UCSD-AML1 (cell line): ENCODE results near the gene F2RL3.
"Not testable (repeated sequence)": the region's sequence is repeated elsewhere in the genome, so short reads cannot be mapped to it uniquely, and the experiment has no call there.

Source experiments
- DNase-seq: peaks from one replicate; lab custom pipeline; 2025; ENCODE audit not compliant: unreplicated experiment; lab: John Stamatoyannopoulos, UW

F2RL3 gene

DNA sequence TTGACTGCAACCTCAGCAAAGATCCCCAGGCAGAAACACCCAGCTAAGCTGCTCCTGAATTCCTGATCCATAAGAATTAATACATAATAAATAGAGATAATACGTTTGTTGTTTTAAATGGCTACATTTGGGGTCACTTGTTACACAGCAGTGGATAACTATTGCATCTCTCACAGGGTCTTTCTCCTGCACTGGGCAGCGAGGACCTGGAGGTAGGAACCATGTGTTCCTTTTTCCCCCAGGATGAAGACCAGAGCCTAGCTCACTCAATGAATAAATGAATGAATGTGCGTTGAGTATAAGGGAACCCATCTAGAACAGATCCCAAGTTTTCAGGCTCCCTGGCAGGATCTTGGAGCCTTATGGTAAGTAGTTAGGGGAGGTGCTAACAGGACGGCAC lies 30.7 kb downstream of the F2RL3 start:
- DNase-seq = no peak

DNA sequence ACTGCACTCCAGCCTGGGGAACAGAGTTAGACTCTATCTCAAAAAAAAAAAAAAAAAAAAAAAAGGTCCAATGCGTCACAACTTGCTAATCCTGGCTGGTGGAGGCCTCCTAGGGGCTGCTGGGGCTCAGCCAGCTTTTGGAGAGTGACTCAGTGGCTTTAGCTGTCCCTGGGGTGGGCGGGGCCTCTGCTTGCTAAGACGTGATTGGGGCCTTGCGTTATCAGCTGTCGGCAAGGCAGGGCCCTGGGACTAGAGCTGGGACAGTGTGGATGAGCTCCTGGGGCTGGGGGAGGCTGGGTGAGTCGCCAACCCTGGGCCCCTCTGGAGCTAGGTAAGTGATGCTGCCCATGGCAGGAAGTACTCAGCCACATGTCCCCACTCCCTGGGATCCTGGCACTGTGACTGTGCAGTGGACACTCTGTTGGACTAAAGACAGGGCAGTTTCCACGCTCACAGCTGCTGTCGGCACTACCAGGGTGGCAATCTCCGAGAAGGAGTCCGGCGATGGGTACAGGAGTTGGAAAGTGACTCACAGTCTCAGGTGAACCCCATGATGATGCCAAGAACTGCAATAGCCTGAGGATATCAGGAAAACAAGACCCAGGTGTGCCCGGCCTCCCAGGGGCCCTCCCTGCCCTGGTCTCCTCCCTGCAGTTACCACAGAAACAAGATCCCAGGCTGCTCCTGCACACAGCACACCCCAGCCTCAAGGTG lies 32.2 kb downstream of the F2RL3 start:
- no peak for DNase-seq

DNA sequence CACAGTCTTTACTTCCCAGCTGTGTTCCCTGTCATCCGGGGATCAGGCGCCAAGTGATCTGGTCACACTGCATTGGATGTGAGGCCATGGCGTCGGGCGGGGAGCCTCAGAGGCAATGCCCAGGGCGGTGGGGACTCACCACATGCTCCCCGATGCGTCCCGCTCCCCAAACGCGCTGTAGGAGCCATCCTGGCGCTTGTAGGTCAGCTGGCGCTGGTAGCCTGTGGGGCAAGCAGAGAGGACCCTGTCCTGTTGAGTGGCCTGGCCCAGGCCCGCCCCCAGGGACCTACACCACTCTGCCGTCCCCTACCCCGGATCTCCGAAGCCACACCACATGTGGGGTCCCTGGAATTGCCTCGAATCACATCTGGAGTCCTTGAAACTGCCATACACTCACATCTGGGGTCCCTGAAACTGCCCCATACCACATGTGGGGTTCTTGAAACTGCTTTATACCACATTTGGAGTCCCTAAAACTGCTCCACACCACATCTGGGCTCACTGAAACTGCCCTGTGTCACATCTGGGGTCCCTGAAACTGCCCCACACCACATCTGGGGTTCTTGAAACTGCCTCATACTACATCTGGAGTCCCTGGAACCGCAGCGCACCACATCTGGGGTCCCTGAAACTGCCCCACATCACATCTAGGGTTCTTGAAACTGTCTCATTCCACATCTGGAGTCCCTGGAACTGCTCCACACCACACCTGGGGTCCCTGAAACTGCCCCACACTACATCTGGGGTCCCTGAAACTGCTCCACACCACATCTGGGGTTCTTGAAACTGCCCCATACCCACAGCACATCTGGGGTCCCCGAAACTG lies 33.2 kb downstream of the F2RL3 start:
- DNase-seq = no peak

DNA sequence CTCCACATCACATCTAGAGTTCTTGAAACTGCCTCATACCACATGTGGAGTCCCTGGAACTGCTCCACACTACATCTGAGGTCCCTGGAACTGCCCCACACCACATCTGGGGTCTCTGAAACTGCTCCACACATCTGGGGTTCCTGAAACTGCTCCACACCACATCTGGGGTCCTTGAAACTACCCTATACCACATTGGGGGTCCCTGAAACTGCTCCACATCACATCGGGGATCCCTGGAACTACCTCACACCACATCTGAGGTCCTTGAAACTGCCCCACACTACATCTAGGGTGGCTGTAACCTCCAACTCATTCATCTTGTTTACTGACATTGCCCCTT lies 33.8 kb downstream of the F2RL3 start:
- no peak for DNase-seq

DNA sequence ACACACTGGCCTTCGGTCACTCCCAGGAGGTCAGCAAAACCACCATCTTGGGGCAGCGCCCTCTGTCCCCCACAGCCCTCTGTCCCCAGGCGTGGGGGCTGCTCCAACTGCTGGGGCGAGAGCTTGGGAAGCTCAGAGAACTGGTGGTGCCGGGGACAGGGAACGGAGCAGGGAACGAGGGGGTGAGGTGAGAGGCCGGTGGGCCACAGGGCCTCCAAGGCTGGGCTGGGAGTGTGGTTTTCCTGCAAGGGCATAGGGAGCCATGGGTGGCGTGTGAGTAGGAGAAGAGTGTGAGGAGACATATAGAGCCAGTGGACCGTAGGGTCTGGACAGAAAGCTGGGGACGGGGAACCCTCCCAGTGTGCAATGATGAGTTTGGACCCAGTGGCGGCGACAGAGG lies 34.1 kb downstream of the F2RL3 start:
- DNase-seq = no peak

DNA sequence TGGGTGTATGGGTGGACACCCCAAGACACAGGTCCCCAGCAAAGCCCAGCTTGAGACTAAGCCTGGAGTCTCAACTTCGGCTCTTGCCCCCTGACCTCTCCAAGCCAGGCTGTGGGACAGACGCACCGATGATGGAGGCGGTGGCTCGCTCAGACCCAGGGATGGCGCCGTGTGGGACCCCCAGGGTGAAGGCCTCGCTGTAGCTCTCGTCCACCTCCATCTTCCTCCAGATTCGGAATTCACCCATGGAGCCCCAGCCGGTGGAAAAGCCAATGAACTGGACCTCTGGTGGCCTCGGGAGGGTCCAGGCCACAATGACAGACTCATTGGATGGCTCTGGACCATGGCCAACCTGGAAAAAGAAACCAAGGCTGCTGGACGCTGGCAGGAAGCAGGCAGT lies 39.1 kb downstream of the F2RL3 start:
- no peak for DNase-seq

DNA sequence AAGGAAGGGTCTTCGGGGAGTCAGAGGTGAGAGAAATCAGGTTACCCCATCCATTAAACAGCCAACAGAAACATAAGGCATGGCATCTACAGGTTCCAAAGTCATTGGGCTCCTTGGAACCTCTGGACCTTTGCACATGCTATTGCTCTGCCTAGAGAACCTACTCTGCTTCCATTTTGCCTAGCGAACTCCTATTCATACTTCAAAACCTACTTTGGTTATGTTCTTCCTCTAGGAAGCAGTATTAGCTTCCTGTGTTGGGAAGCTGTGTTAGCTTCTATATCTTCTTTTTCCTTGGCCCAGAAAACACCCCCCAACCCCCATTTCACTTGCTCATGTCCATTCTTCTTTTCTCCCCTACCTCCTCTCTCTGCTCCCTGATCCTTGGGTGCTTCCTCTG lies 39.6 kb downstream of the F2RL3 start:
- DNase-seq = no peak

DNA sequence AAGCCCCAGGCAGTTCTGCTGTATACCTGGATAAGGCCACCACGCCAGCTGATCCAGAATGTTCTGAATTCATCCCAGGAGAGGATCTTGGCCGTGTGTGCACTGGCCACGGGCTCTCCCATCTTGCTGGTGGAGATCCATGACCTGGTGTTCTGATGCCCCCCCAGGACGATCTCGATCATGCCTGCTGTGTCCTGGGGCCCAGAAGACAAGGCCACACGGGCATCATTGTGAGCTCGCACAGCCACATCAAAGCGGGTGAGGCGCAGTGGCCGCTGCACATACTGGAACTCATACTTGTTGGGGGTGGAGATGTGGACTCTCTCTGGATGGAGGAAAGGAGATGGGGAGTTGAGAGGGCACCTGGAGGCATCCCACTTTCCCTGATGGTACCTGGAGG lies 40.1 kb downstream of the F2RL3 start:
- no peak for DNase-seq

DNA sequence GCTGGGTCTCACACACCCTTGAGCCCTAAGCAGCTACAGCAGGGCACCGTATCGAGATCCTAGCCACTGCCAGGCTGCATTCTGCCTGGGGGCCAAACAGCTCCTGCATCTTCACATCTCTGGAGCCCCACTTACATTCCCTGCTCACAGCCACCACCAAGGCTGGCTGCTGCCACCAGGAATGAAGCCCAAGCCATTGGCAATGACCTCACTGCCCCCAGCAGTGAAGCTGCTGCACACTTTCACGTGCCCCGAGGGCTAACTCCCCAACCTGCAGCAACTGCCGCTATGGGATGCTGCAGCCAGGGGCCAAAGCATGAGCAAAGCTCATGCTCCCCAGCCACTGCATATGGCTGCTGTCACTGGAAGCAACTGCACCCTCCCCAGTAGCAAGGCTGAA lies 42.0 kb downstream of the F2RL3 start:
- no peak for DNase-seq

DNA sequence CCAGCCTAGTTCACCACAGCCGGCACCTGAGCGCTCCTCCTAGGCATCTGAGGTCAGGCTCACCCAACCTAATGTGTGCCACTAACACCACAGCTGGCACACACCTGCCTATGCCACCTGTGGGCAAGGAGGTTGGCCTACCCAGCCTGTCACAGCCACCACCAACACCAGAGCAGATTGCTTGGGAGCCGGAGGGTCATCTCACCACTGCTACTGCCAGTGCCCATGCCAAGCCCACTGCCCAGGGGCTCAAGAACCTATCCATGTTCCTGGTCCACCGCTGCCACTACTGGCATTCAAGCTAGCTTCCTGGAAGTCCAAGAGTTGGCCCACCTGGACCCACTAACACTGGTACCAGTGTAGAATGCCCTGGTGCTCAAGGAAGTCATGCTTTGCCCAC lies 42.5 kb downstream of the F2RL3 start:
- no peak for DNase-seq

DNA sequence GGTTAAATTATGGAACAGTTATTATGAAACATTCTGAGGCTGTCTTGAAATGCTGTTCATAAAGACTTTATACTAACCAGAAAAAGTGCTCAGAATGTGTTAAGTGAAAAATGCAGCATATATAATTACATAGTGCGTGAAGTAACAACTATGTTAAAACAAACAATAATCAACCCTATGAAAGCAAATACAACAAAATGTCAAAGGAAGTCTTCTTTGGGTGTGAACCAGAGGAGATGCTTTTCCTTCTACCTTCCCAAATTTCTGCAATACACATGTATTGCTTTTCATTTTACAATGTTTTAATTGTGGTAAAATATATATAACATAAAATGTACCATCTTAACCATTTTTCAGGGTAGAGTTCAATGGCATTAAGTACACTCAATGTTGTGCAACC lies 45.7 kb downstream of the F2RL3 start:
- DNase-seq = no peak

DNA sequence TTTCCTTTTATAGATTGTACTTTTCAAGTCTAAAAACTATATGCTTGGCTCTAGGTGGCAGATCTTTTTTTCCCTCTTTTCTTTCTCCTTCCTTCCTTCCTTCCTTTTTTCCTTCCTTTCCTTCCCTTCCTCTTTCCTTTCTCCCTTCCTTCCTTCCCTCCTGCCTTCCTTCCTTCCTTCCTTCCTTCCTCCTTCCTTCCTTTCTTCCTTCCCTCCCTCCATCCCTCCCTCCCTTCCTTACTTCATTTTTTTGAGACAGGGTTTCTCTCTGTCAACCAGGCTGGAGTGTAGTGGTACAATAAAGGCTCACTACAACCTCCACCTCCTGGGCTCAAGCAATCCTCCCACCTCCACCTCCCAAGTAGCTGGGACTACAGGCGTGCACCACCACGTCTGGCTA lies 48.1 kb downstream of the F2RL3 start:
- DNase-seq = no peak

DNA sequence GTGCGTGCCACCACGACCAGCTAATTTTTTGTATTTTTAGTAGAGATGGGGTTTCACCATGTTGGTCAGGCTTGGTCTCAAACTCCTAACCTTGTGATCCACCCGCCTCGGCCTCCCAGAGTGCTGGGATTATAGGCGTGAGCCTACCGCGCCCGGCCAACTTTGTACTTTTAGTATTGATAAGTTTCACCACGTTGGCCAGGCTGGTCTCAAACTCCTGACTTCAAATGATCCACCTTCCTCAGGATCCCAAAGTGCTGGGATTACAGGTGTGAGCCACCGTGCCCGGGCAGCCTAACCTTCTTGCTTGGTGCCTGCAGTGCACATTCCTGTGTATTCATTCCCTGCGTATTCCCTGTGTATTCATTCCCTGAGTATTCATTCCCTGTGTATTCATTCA lies 49.0 kb downstream of the F2RL3 start:
- DNase-seq = not testable (repeated sequence)

DNA sequence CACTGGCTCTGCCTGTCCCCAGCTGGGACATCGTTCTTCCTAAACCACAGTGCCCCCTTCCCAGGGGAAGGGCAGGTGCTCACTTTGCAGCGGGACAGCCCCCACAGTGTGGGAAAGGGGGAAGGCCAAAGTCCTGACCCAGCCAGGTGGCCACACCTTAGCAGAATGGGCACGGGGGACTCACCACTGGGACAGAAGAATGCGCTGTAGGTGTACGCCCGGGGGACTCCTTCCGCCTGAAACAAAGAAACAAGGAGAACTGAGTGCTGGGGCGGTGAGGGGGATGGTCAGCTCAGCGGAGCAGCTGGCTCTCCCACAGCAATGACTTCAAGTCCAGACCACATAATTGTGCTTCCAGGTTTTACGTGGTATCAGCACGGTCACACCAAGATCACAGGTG lies 49.4 kb downstream of the F2RL3 start:
- DNase-seq = no peak

DNA sequence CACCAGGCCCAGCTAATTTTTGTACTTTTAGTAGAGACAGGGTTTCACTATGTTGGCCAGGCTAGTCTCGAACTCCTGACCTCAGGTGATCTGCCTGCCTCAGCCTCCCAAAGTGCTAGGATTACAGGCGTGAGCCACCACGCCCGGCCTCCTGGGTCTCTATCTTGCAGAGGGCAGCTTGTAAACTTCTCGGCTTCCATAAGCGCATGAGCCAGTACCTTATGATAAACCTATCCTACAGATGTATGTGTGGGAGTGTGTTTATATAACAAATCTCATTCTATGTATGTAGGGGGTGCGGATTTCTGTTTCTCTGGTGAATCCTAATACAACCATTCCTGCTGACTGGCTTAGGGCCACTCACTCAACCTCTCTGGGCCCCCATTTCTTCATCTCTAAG lies 51.3 kb downstream of the F2RL3 start:
- not testable (repeated sequence) for DNase-seq

DNA sequence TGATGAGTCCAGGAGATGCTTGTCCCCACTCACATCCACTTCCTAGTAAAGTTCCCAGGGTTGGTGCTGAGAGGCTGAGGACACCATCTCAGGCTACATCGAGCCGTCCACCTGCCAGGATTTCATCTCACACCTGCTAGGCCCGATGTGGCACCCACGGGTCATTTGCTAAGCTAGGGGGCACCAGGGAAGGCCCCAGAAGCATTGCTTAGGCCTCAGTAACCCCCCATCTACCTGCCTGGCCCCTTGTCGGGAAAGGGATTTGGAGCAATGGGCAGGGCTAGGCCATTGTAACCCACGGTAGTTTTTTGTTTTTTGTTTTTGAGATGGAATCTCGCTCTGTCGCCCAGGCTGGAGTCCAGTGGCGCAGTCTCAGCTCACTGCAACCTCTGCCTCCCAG lies 51.8 kb downstream of the F2RL3 start:
- no peak for DNase-seq
